CD4-positive, alpha-beta T cell (primary cell): ENCODE results near the gene NEURL1. TPM values are rescaled to one million over a fixed set of nuclear protein-coding genes. Genes with fewer than 3 reads are reported as not detected.

Source experiments
- ATAC-seq: fragments of 200-7000 bp; cut with Tn5 transposase; one replicate; pipeline ENCODE4 v1.10.0; 2022; ENCODE audit warnings: mild to moderate bottlenecking; ENCODE audit not compliant: poor library complexity
- CTCF ChIA-PET: fragments of 350-600 bp; sonication (Branson Sonifier 250); formaldehyde crosslinking; loops from one replicate; lab custom pipeline; 2021; ENCODE audit warnings: antibody characterized with exemption, inconsistent platforms; lab: Charles Lee
- POLR2A ChIA-PET: fragments of 350-600 bp; sonication (Branson Sonifier 250); formaldehyde crosslinking; loops from one replicate; lab custom pipeline; 2021; ENCODE audit warnings: antibody characterized with exemption, inconsistent platforms; lab: Charles Lee
- DNase-seq, 14 experiments: peaks; one replicate each; pipeline ENCODE4 v3.0.0-alpha.2; 2013 to 2020; ENCODE audit warnings: mixed read lengths in 2 of 14
- H3K27ac ChIP-seq, 2 donors: one replicate each; pipeline versions ENCODE4 v1.5.1 to v1.7.0; 2013; ENCODE audit warnings: low read length in 2 of 2, low read depth in 1 of 2, mild to moderate bottlenecking in 1 of 2
- H3K27me3 ChIP-seq, 2 experiments: 1 replicate in 1 of 2; 2 replicates in 1 of 2; pipeline versions ENCODE4 v1.6.1 to v1.7.0; 2013; ENCODE audit warnings: low read length in 2 of 2, control low read depth in 1 of 2, mild to moderate bottlenecking in 1 of 2, moderate library complexity in 1 of 2; ENCODE audit not compliant: insufficient read depth in 2 of 2, control insufficient read depth in 1 of 2
- H3K36me3 ChIP-seq: one replicate; pipeline ENCODE4 v1.6.1; 2013; ENCODE audit warnings: low read length, control low read depth; ENCODE audit not compliant: insufficient read depth
- H3K4me1 ChIP-seq: one replicate; pipeline ENCODE4 v1.6.1; 2013; ENCODE audit warnings: low read length, control low read depth; ENCODE audit not compliant: insufficient read depth
- H3K4me3 ChIP-seq: one replicate; pipeline ENCODE4 v1.5.1; 2013; ENCODE audit warnings: mild to moderate bottlenecking, low read length, moderate library complexity
- H3K9me3 ChIP-seq, 2 experiments: 1 replicate in 1 of 2; 2 replicates in 1 of 2; pipeline versions ENCODE4 v1.6.1 to v1.7.0; 2013; ENCODE audit warnings: low read length in 2 of 2, mild to moderate bottlenecking in 2 of 2, control low read depth in 1 of 2, moderate library complexity in 1 of 2; ENCODE audit not compliant: control insufficient read depth in 1 of 2, insufficient read depth in 1 of 2
- H3K27ac Mint-ChIP-seq: one replicate; pipeline ENCODE4 v1.8.0; 2020; ENCODE audit warnings: mixed read lengths
- H3K27me3 Mint-ChIP-seq: one replicate; pipeline ENCODE4 v1.8.0; 2021; ENCODE audit warnings: mixed read lengths
- H3K36me3 Mint-ChIP-seq: one replicate; pipeline ENCODE4 v1.8.0; 2021; ENCODE audit warnings: low read depth, mixed read lengths
- H3K4me1 Mint-ChIP-seq: one replicate; pipeline ENCODE4 v1.8.0; 2021; ENCODE audit warnings: low read depth, mixed read lengths
- H3K4me3 Mint-ChIP-seq: one replicate; pipeline ENCODE4 v1.8.0; 2020; ENCODE audit warnings: mild to moderate bottlenecking, mixed read lengths
- H3K9me3 Mint-ChIP-seq: one replicate; pipeline ENCODE4 v1.8.0; 2020; ENCODE audit warnings: mixed read lengths
- CTCF ChIP-seq: fragments of 200-600 bp; IDR thresholded peaks from one replicate; pipeline ENCODE4 v1.8.0; 2022; ENCODE audit warnings: antibody characterized with exemption, mild to moderate bottlenecking
- intact Hi-C, 2 experiments: fragments of 100-400 bp; cut with DNase I in 1 of 2; cut with micrococcal nuclease in 1 of 2; formaldehyde crosslinking; loops; one replicate each; pipeline versions ENCODE4 v1.15.1 to v1.9.0; 2023 to 2025; cut with DNase I, micrococcal nuclease
- total RNA-seq, 174 experiments: library from RNA in 2 of 174; stranded (reverse) in 2 of 174; gene quantifications; one replicate each; pipeline ENCODE4 v1.2.3 and lab custom pipeline; 2021 to 2026

NEURL1 gene
- total RNA-seq, 2 experiments from 2014 or later, result 0.85 to 1.1 TPM

DNA sequence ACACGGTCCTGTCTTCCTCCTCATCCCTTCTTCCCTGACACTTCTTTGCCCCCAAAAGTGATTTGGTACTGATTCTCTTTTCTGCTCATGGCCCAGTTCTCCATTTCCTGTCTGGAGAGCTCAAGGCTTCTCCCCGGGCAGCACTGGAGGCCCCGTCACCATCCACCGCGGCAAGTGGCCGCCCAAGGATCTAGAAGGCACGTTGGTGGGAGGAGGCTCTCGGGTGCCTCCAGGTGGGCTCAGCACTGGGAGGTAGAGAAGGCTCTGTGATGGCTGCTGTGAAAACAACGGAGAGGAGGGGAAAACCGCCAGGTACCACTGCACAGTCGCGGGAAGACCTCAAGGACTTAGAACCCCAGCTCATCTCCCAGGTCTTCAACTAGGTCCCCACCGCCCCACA is 134.4 kb downstream of the NEURL1 start:
- H3K27me3 Mint-ChIP-seq, result no peaks in the 10 kb centered on the region
- H3K27me3 ChIP-seq, result no peaks in the 10 kb centered on the region
- H3K9me3 ChIP-seq, result no peaks in the 10 kb centered on the region
- H3K4me1 Mint-ChIP-seq, result no peaks in the 10 kb centered on the region
- H3K36me3 ChIP-seq, result peaks cover 13% of the 10 kb centered on the region
- DNase-seq (no peak), ATAC-seq (no peak)
- ChIA-PET POLR2A (no interaction called here), CTCF (no interaction called here)
- H3K27ac Mint-ChIP-seq, result no peak overlapping the region
- H3K9me3 Mint-ChIP-seq, result no peaks in the 10 kb centered on the region
- no peak overlapping the region for H3K4me3 ChIP-seq
- TF ChIP-seq CTCF, result no peak
- no peak overlapping the region for H3K4me3 Mint-ChIP-seq
- intact Hi-C loops, result no loop called here
- H3K27ac ChIP-seq, result no peak overlapping the region
- peaks cover 4% of the 10 kb centered on the region for H3K36me3 Mint-ChIP-seq
- H3K4me1 ChIP-seq, result no peaks in the 10 kb centered on the region

DNA sequence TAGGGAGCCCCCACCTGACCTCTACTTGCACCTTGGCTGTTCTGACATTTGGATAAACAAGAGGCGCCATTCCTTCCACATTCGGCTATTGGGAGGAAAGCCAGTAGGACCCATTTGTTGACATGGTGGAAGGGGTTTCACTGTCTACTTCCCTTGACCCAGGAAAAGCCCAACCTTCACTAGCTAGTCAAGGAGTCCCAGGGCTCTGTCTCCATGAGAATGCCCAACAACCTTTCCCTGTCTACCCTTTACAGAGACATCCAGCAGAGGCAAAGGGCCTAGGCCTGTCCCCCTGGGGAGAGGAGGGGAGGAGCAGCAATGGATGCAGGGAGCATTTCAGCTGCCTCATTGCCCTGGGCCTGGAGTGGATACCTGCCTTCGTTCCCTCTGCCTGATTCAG is 136.1 kb downstream of the NEURL1 start:
- no peaks in the 10 kb centered on the region for H3K9me3 ChIP-seq
- H3K4me3 ChIP-seq, result no peak overlapping the region
- Mint-ChIP-seq H3K4me3 (no peak overlapping the region), H3K9me3 (no peaks in the 10 kb centered on the region), H3K27ac (no peak overlapping the region), H3K4me1 (no peaks in the 10 kb centered on the region), H3K36me3 (peaks cover 4% of the 10 kb centered on the region), H3K27me3 (no peaks in the 10 kb centered on the region)
- peaks cover 13% of the 10 kb centered on the region for H3K36me3 ChIP-seq
- no peaks in the 10 kb centered on the region for H3K27me3 ChIP-seq
- DNase-seq (no peak), ATAC-seq (no peak)
- TF ChIP-seq CTCF, result no peak
- ChIA-PET POLR2A (interaction anchor here (0.7 kb wide), 1 partner anchor 396 kb away, joined by 3 read pairs; no protein-coding TSS in a partner anchor), CTCF (no interaction called here)
- H3K4me1 ChIP-seq, result no peaks in the 10 kb centered on the region
- intact Hi-C loops, result no loop called here
- H3K27ac ChIP-seq, result no peak overlapping the region

GRCh38 chr10:103630156-103630555 is 136.7 kb downstream of the NEURL1 start:
- no peak overlapping the region for H3K27ac ChIP-seq
- Mint-ChIP-seq H3K9me3 (no peaks in the 10 kb centered on the region), H3K27me3 (no peaks in the 10 kb centered on the region), H3K27ac (no peak overlapping the region), H3K4me1 (no peaks in the 10 kb centered on the region), H3K4me3 (no peak overlapping the region), H3K36me3 (peaks cover 4% of the 10 kb centered on the region)
- peaks cover 13% of the 10 kb centered on the region for H3K36me3 ChIP-seq
- H3K9me3 ChIP-seq, result no peaks in the 10 kb centered on the region
- no peak for TF ChIP-seq CTCF
- no peaks in the 10 kb centered on the region for H3K4me1 ChIP-seq
- ChIA-PET CTCF (no interaction called here), POLR2A (no interaction called here)
- H3K27me3 ChIP-seq, result no peaks in the 10 kb centered on the region
- ATAC-seq (no peak), DNase-seq (no peak)
- intact Hi-C loops, result no loop called here
- H3K4me3 ChIP-seq, result no peak overlapping the region
